Uterus (tissue), 4 donors: ENCODE data around the gene GAL. TPM values are rescaled to one million over a fixed set of nuclear protein-coding genes. Genes with fewer than 3 reads are reported as not detected.

ENCODE experiments used
- DNase-seq, 2 donors: peaks; one replicate each; pipeline ENCODE4 v3.0.0-alpha.2; 2019 to 2020
- H3K27ac ChIP-seq, 2 donors: fragments of 200-600 bp; sonication (generic); 1 replicate in 1 of 2; 2 replicates in 1 of 2; pipeline ENCODE4 v1.5.1; 2016 to 2018
- H3K27me3 ChIP-seq, 2 donors: fragments of 200-600 bp; sonication (generic); one replicate each; pipeline ENCODE4 v1.5.1; 2018 to 2019; ENCODE audit warnings: control low read depth in 1 of 2
- H3K36me3 ChIP-seq, 2 donors: fragments of 200-600 bp; sonication (generic); one replicate each; pipeline ENCODE4 v1.5.1; 2019; ENCODE audit warnings: control low read depth in 1 of 2
- H3K4me1 ChIP-seq, 2 donors: fragments of 200-600 bp; sonication (generic); one replicate each; pipeline ENCODE4 v1.5.1; 2018 to 2019; ENCODE audit warnings: control low read depth in 1 of 2
- H3K4me3 ChIP-seq, 2 donors: fragments of 200-600 bp; sonication (generic); 1 replicate in 1 of 2; 2 replicates in 1 of 2; pipeline ENCODE4 v1.5.1; 2018 to 2019; ENCODE audit warnings: mild to moderate bottlenecking in 1 of 2
- H3K9me3 ChIP-seq, 2 donors: fragments of 200-600 bp; sonication (generic); one replicate each; pipeline ENCODE4 v1.5.1; 2019; ENCODE audit warnings: control low read depth in 1 of 2
- CTCF ChIP-seq, 4 experiments: fragments of 200-600 bp in 2 of 4; fragments of 450-650 bp in 2 of 4; sonication (generic) in 2 of 4; IDR thresholded peaks; one replicate each; pipeline ENCODE4 v1.5.1; 2016 to 2019; ENCODE audit warnings: antibody characterized with exemption in 4 of 4, mild to moderate bottlenecking in 2 of 4, moderate library complexity in 1 of 4
- POLR2A ChIP-seq, 2 donors: fragments of 450-650 bp; IDR thresholded peaks; one replicate each; pipeline ENCODE4 v1.6.1; 2016; ENCODE audit warnings: antibody characterized with exemption in 2 of 2, mild to moderate bottlenecking in 1 of 2, moderate library complexity in 1 of 2
- intact Hi-C: fragments of 100-400 bp; cut with DNase I; formaldehyde crosslinking; loops from one replicate; pipeline ENCODE4 v1.15.1; 2023; ENCODE audit warnings: low total_unique reads
- total RNA-seq, 4 donors: library from RNA; depleted of rRNA in 3 of 4; stranded (reverse); fragments of >200 nt in 3 of 4; gene quantifications; one replicate each; pipeline versions ENCODE4 v1.1.0 to v1.2.4, GENCODE V29; 2014 to 2023
- donor health status: DM: yes; HTN: yes; CAD: no.

GAL gene
- total RNA-seq, 4 donors from 2014 or later, result 0.41 TPM; not detected in 3

GRCh38 chr11:68651985-68652682 lies 32.2 kb upstream of the GAL start:
- H3K36me3 ChIP-seq, result no peaks in the 10 kb centered on the region
- TF ChIP-seq CTCF (IDR thresholded peaks at IDR 0.05) (no peak), POLR2A (IDR thresholded peaks at IDR 0.05) (no peak)
- DNase-seq, result no peak
- no peak overlapping the region for H3K27ac ChIP-seq
- no peak overlapping the region for H3K4me3 ChIP-seq
- intact Hi-C loops, result no loop called here
- H3K4me1 ChIP-seq, result no peaks in the 10 kb centered on the region
- peaks cover 0 to 6% of the 10 kb centered on the region in 2 donors for H3K9me3 ChIP-seq
- H3K27me3 ChIP-seq, result no peaks in the 10 kb centered on the region

GRCh38 chr11:68652683-68653156 lies 31.6 kb upstream of the GAL start:
- TF ChIP-seq CTCF (IDR thresholded peaks at IDR 0.05), result no peak
- no peak for TF ChIP-seq POLR2A (IDR thresholded peaks at IDR 0.05)
- Histone ChIP-seq H3K9me3 (peaks cover 0 to under 1% of the 10 kb centered on the region in 2 donors), H3K27me3 (no peaks in the 10 kb centered on the region), H3K27ac (no peak overlapping the region), H3K36me3 (no peaks in the 10 kb centered on the region), H3K4me1 (no peaks in the 10 kb centered on the region), H3K4me3 (no peak overlapping the region)
- intact Hi-C loops, result no loop called here
- no peak for DNase-seq

- TF ChIP-seq CTCF (IDR thresholded peaks at IDR 0.05) (no peak), POLR2A (IDR thresholded peaks at IDR 0.05) (no peak)
- no peak overlapping the region for H3K4me3 ChIP-seq
- intact Hi-C loops, result no loop called here
- no peak overlapping the region for H3K27ac ChIP-seq
- no peaks in the 10 kb centered on the region for H3K27me3 ChIP-seq
- no peak for DNase-seq
- H3K4me1 ChIP-seq, result no peaks in the 10 kb centered on the region
- no peaks in the 10 kb centered on the region for H3K36me3 ChIP-seq
- H3K9me3 ChIP-seq, result no peaks in the 10 kb centered on the region
Measured at GRCh38 chr11:68653486-68654430, 30.6 kb upstream of the GAL start.

- Histone ChIP-seq H3K27ac (no peak overlapping the region), H3K4me3 (no peak overlapping the region), H3K27me3 (no peaks in the 10 kb centered on the region), H3K4me1 (no peaks in the 10 kb centered on the region), H3K36me3 (no peaks in the 10 kb centered on the region), H3K9me3 (no peaks in the 10 kb centered on the region)
- DNase-seq, result no peak
- intact Hi-C loops, result no loop called here
- TF ChIP-seq POLR2A (IDR thresholded peaks at IDR 0.05) (no peak), CTCF (IDR thresholded peaks at IDR 0.05) (no peak)
Measured at GRCh38 chr11:68654978-68655377, 29.4 kb upstream of the GAL start.

- Histone ChIP-seq H3K9me3 (no peaks in the 10 kb centered on the region), H3K4me1 (no peaks in the 10 kb centered on the region), H3K36me3 (no peaks in the 10 kb centered on the region), H3K27ac (no peak overlapping the region), H3K27me3 (no peaks in the 10 kb centered on the region), H3K4me3 (no peak overlapping the region)
- TF ChIP-seq POLR2A (IDR thresholded peaks at IDR 0.05), result no peak
- no peak for TF ChIP-seq CTCF (IDR thresholded peaks at IDR 0.05)
- intact Hi-C loops, result no loop called here
- DNase-seq, result no peak
Measured at GRCh38 chr11:68655406-68655805, 28.9 kb upstream of the GAL start.
